ENCODE data around the gene RC3H2. TPM values are rescaled to one million over a fixed set of nuclear protein-coding genes. Genes with fewer than 3 reads are reported as not detected.

Gene RC3H2
- total and polyA plus RNA-seq, 10 of the 15 experiments (the other 5 are each of a cell fraction or from before 2014, with no cell fraction given): 7.2 to 25.5 (median 16.1) TPM

DNA sequence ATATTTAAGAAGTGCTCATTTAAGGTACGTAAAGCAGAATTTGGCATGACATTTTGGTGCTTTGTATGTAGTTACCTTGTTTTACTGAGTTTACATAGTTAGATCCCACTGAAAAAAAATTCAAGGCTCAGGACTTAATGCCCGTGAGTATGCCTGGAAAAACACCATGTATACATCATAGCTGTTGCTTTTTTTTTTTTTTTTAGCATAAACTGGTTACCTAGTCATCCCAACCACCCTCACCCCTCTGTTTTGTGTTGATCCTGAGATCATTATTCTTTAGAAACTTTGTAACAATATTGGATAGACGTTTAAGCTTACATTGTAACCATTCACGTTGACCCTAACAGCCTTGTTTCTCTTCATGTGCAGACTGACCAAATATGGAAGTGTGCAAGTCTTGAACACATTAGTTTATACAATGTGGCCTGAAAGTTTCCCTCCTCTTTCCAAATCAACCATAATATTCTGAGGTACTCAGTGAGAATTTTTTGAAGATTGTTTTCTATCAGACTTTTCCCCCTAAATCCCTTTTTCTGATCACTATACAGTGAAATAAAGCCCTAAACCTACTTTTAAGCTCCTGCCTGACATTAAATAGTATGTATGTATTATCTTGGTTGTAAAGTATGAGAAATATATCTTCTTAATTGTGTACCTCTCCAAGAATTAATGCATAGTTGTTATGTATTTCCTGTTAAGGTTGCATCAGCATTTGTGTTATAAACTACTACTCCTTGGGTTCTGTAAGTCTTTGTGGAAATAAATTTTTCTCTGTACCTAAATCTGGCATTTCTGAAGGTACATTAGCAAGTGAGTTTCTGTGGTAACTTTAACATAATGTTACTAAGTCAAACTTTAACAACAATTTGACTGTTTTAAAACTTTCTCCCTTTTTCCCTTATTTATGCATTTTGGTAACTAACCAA is 40.1 kb upstream of the RC3H2 start:
- peak overlapping the region; percentile 26; the same call in 1 of the 2 replicates for H3K4me3 ChIP-seq
- H3K9ac ChIP-seq (ENCODE audit: control insufficient read depth, insufficient read depth, low read length): no peak overlapping the region
- TF ChIP-seq RCOR1 (conservative IDR thresholded peaks at IDR 0.05; ENCODE audit: low read depth, low read length): no peak
- peak; percentile 78 for TF ChIP-seq ZNF384 (IDR thresholded peaks at IDR 0.05; ENCODE audit: borderline replicate concordance, low read depth, low read length)
- no peak for TF ChIP-seq USF2 (IDR thresholded peaks at IDR 0.05; ENCODE audit: borderline replicate concordance, low read depth, low read length)
- TF ChIP-seq, protein P1, sequence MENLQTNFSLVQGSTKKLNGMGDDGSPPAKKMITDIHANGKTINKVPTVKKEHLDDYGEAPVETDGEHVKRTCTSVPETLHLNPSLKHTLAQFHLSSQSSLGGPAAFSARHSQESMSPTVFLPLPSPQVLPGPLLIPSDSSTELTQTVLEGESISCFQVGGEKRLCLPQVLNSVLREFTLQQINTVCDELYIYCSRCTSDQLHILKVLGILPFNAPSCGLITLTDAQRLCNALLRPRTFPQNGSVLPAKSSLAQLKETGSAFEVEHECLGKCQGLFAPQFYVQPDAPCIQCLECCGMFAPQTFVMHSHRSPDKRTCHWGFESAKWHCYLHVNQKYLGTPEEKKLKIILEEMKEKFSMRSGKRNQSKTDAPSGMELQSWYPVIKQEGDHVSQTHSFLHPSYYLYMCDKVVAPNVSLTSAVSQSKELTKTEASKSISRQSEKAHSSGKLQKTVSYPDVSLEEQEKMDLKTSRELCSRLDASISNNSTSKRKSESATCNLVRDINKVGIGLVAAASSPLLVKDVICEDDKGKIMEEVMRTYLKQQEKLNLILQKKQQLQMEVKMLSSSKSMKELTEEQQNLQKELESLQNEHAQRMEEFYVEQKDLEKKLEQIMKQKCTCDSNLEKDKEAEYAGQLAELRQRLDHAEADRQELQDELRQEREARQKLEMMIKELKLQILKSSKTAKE (IDR thresholded peaks at IDR 0.05; ENCODE audit: low read depth, poor library complexity, severe bottlenecking): no peak
- no peak for TF ChIP-seq SIX5 (IDR thresholded peaks at IDR 0.05; ENCODE audit: low read depth, low read length, severe bottlenecking)
- no peak for TF ChIP-seq BMI1 (IDR thresholded peaks at IDR 0.05; ENCODE audit: borderline replicate concordance)
- no peak for TF ChIP-seq KAT2A (conservative IDR thresholded peaks at IDR 0.05; ENCODE audit: control insufficient read depth, low read depth, low read length)
- TF ChIP-seq PML (IDR thresholded peaks at IDR 0.05; ENCODE audit: low read length): no peak
- TF ChIP-seq CEBPZ (IDR thresholded peaks at IDR 0.05; ENCODE audit: low read depth, low read length): no peak
- TF ChIP-seq, protein P2, sequence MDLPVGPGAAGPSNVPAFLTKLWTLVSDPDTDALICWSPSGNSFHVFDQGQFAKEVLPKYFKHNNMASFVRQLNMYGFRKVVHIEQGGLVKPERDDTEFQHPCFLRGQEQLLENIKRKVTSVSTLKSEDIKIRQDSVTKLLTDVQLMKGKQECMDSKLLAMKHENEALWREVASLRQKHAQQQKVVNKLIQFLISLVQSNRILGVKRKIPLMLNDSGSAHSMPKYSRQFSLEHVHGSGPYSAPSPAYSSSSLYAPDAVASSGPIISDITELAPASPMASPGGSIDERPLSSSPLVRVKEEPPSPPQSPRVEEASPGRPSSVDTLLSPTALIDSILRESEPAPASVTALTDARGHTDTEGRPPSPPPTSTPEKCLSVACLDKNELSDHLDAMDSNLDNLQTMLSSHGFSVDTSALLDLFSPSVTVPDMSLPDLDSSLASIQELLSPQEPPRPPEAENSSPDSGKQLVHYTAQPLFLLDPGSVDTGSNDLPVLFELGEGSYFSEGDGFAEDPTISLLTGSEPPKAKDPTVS (IDR thresholded peaks at IDR 0.05; ENCODE audit: low read depth, low read length): no peak
- TF ChIP-seq ZBED1 (IDR thresholded peaks at IDR 0.05; ENCODE audit: borderline replicate concordance): no peak
- TF ChIP-seq SRF (IDR thresholded peaks at IDR 0.05; ENCODE audit: low read depth in 2 of 2, low read length in 2 of 2): 0 out of 4 replicates have a peak, but pooled peaks of 1 of the 2 experiments have one; percentile 40
- TF ChIP-seq PAX5 (IDR thresholded peaks at IDR 0.05; ENCODE audit: borderline replicate concordance, low read depth, low read length): no peak
- peak overlapping the region; percentile 13; the same call in 1 of the 2 replicates for H3K4me2 ChIP-seq (ENCODE audit: control insufficient read depth, insufficient read depth)
- DNase-seq (ENCODE audit: low read depth, low spot score) (no peak), FAIRE-seq (no peak), ATAC-seq (no peak)
- SMC1A ChIA-PET (ENCODE audit: uncharacterized antibody, unreplicated experiment): interaction anchor here (1.0 to 1.3 kb wide), 7 partner anchors 10 to 151 kb away, joined by 3 to 6 read pairs (median 4); partner anchors contain the start of genes RC3H2 and ZBTB26
- POLR2A ChIA-PET: interaction anchor here (0.5 to 2.2 kb wide), 4 partner anchors 11 to 42 kb away, joined by 3 to 9 read pairs (median 4); partner anchors contain the start of gene ZBTB26
- H3K27me3 ChIP-seq (replicated peaks in 1 of 2; ENCODE audit: control insufficient read depth in 2 of 2, insufficient read depth in 2 of 2, low read length in 1 of 2): no peaks in the 10 kb centered on the region
- intact Hi-C loops (cut with micrococcal nuclease; ENCODE audit: unreplicated experiment) (no loop called here), in situ Hi-C loops (cut with MboI) (no loop called here)
- no peaks in the 10 kb centered on the region for H3K9me3 ChIP-seq (replicated peaks; ENCODE audit: control insufficient read depth, insufficient read depth, low read length)
- RAD21 ChIA-PET (ENCODE audit: unreplicated experiment): interaction anchor here (0.8 to 1.1 kb wide), 3 partner anchors 13 to 40 kb away, joined by 3 to 5 read pairs (median 4); partner anchors contain the start of genes RC3H2, ZBTB26 and ZBTB6
- no peak overlapping the region for H2AFZ ChIP-seq (ENCODE audit: control insufficient read depth, low read depth, low read length)
- H3K36me3 ChIP-seq (ENCODE audit: control insufficient read depth in 2 of 2, insufficient read depth in 2 of 2, low read length in 1 of 2): peaks cover 0 to 4% of the 10 kb centered on the region in 2 experiments; a peak in 1 of 4 replicates
- no peaks in the 10 kb centered on the region for H4K20me1 ChIP-seq (ENCODE audit: control insufficient read depth, insufficient read depth)
- peaks cover 83% of the 10 kb centered on the region for H3K79me2 ChIP-seq (ENCODE audit: control insufficient read depth, insufficient read depth, low read length)
- BruUV-seq (replicated peaks): no TSS peak
- CTCF ChIA-PET: interaction anchor here (1.0 to 1.9 kb wide), 3 partner anchors 14 to 48 kb away, joined by 3 to 5 read pairs (median 5); partner anchors contain the start of genes ZBTB26 and ZBTB6
- 69% methylated on average over 4 of the region's 4 CpGs for WGBS (ENCODE audit: insufficient coverage, insufficient replicate concordance, low lambda C conversion rate, missing lambda C conversion rate)
- H3K4me1 ChIP-seq (ENCODE audit: control insufficient read depth, insufficient read depth, low read length): peaks cover 16% of the 10 kb centered on the region; the same call in 1 of the 2 replicates
- H3K27ac ChIP-seq (ENCODE audit: control insufficient read depth, insufficient read depth): peak overlapping the region; percentile 48
